ENCODE results near the gene CSPG4.

DNA sequence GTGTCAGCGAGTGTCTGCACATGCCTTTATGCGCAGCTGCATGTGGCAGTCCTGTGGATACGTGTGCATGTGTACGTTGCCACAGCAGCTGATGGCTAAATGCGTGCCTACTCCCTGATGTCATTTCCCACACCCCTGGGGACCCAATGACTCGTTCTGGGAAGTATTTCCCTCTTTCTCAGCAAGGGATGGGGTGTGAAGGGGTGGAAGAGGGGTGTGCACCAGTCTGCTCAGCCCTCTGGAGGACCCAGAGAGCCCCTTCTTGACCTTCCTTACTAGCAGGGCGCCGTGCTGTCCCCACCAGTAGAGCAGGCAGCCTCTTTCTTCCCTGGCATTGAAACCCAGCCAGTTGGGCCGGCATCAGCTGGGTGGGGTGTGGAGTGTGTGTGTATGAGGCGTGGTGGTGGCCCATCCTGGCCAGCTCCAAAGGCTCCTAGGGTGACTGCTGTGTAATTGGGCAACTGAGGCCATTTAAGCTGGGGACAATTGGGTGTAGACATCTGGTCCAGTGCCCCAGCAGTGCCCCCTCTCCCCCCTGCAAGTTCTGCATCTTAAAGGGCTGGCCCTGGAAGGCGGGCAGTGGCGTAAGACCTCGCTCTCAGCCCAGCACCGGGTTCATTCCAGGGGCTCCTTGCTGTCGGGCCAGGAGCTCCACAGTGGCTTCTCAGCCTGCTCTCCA lies 45.7 kb downstream of the CSPG4 start:
- TF ChIP-seq ZFP30 (CRISPR knock-in tag; IDR thresholded peaks at IDR 0.05) (no peak), ZNF8 (CRISPR knock-in tag; IDR thresholded peaks at IDR 0.05) (no peak), CSDC2 (CRISPR knock-in tag; IDR thresholded peaks at IDR 0.05) (no peak)
- TF ChIP-seq, protein P1, sequence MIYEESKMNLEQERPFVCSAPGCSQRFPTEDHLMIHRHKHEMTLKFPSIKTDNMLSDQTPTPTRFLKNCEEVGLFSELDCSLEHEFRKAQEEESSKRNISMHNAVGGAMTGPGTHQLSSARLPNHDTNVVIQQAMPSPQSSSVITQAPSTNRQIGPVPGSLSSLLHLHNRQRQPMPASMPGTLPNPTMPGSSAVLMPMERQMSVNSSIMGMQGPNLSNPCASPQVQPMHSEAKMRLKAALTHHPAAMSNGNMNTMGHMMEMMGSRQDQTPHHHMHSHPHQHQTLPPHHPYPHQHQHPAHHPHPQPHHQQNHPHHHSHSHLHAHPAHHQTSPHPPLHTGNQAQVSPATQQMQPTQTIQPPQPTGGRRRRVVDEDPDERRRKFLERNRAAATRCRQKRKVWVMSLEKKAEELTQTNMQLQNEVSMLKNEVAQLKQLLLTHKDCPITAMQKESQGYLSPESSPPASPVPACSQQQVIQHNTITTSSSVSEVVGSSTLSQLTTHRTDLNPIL (CRISPR knock-in tag; IDR thresholded peaks at IDR 0.05; ENCODE audit: low read depth), result no peak
